Caco-2 (cell line): Measurements from ENCODE around the gene PPP1R10. TPM values are rescaled to one million over a fixed set of nuclear protein-coding genes. Genes with fewer than 3 reads are reported as not detected.

Source experiments
- BruUV-seq: library from RNA; stranded (reverse); fragments of 400-500 nt; replicated peaks from 2 replicates; lab custom pipeline; 2021; lab: Mats Ljungman, UMichigan
- CTCF ChIA-PET: fragments of 300-600 bp; sonication (Branson Sonifier 250); formaldehyde crosslinking; loops from one replicate; lab custom pipeline; 2022; ENCODE audit warnings: antibody characterized with exemption; lab: Charles Lee
- POLR2A ChIA-PET: fragments of 300-600 bp; sonication (Branson Sonifier 250); formaldehyde crosslinking; loops from one replicate; lab custom pipeline; 2022; ENCODE audit warnings: antibody characterized with exemption; lab: Charles Lee
- DNase-seq, 2 experiments: peaks; one replicate each; pipeline versions ENCODE4 v3.0.0 to v3.0.0-alpha.2; 2020 to 2022
- H3K27me3 ChIP-seq: replicated peaks from 2 replicates; pipeline ENCODE4 v1.6.0; 2011; ENCODE audit warnings: low read length; ENCODE audit not compliant: control insufficient read depth, insufficient read depth
- H3K36me3 ChIP-seq: 2 replicates; pipeline ENCODE4 v1.5.1; 2011; ENCODE audit warnings: low read length; ENCODE audit not compliant: control insufficient read depth, insufficient read depth
- H3K4me1 ChIP-seq: fragments of 250-450 bp; sonication (Bioruptor Pico); 2 replicates; pipeline ENCODE4 v1.5.1; 2020; ENCODE audit warnings: mild to moderate bottlenecking
- H3K4me3 ChIP-seq: 2 replicates; pipeline ENCODE4 v1.5.1; 2011; ENCODE audit warnings: low read depth, mild to moderate bottlenecking, control low read depth, low read length
- H3K9me3 ChIP-seq: fragments of 250-450 bp; sonication (Bioruptor Pico); 2 replicates; pipeline ENCODE4 v1.5.1; 2020; ENCODE audit warnings: mild to moderate bottlenecking, moderate library complexity
- H3K27ac Mint-ChIP-seq: one replicate; pipeline ENCODE4 v1.8.0; 2022; ENCODE audit warnings: mixed read lengths; ENCODE audit not compliant: unreplicated experiment
- H3K27me3 Mint-ChIP-seq: one replicate; pipeline ENCODE4 v1.8.0; 2022; ENCODE audit warnings: mixed read lengths; ENCODE audit not compliant: insufficient read depth, unreplicated experiment
- H3K36me3 Mint-ChIP-seq: one replicate; pipeline ENCODE4 v1.8.0; 2022; ENCODE audit warnings: mild to moderate bottlenecking, mixed read lengths; ENCODE audit not compliant: insufficient read depth, unreplicated experiment
- H3K4me1 Mint-ChIP-seq: one replicate; pipeline ENCODE4 v1.8.0; 2022; ENCODE audit warnings: low read depth, mixed read lengths; ENCODE audit not compliant: unreplicated experiment
- H3K4me3 Mint-ChIP-seq: one replicate; pipeline ENCODE4 v1.8.0; 2022; ENCODE audit warnings: mild to moderate bottlenecking, moderate library complexity, mixed read lengths; ENCODE audit not compliant: unreplicated experiment
- H3K9me3 Mint-ChIP-seq: one replicate; pipeline ENCODE4 v1.8.0; 2022; ENCODE audit warnings: mixed read lengths; ENCODE audit not compliant: unreplicated experiment
- intact Hi-C: fragments of 100-400 bp; cut with micrococcal nuclease; formaldehyde crosslinking; loops from one replicate; pipeline ENCODE4 v1.10.0; 2022; ENCODE audit not compliant: unreplicated experiment
- total RNA-seq: library from RNA; stranded (reverse); gene quantifications from 2 replicates; pipeline ENCODE4 v1.2.3, GENCODE V29; 2022
- TF ChIP-seq, protein P1 (sequence below), 2 experiments: fragments of 200-600 bp in 1 of 2; IDR thresholded peaks; 1 replicate in 1 of 2; 2 replicates in 1 of 2; pipeline versions ENCODE4 v1.5.1 to v1.8.0; 2011 to 2022; ENCODE audit warnings: antibody characterized with exemption in 1 of 2, control low read depth in 1 of 2, inconsistent platforms in 1 of 2, low read depth in 1 of 2, low read length in 1 of 2, mild to moderate bottlenecking in 1 of 2, moderate library complexity in 1 of 2; ENCODE audit not compliant: insufficient read depth in 1 of 2, severe bottlenecking in 1 of 2, unreplicated experiment in 1 of 2

PPP1R10 gene
- total RNA-seq, 1 experiment from 2014 or later = 91.3 TPM

DNA sequence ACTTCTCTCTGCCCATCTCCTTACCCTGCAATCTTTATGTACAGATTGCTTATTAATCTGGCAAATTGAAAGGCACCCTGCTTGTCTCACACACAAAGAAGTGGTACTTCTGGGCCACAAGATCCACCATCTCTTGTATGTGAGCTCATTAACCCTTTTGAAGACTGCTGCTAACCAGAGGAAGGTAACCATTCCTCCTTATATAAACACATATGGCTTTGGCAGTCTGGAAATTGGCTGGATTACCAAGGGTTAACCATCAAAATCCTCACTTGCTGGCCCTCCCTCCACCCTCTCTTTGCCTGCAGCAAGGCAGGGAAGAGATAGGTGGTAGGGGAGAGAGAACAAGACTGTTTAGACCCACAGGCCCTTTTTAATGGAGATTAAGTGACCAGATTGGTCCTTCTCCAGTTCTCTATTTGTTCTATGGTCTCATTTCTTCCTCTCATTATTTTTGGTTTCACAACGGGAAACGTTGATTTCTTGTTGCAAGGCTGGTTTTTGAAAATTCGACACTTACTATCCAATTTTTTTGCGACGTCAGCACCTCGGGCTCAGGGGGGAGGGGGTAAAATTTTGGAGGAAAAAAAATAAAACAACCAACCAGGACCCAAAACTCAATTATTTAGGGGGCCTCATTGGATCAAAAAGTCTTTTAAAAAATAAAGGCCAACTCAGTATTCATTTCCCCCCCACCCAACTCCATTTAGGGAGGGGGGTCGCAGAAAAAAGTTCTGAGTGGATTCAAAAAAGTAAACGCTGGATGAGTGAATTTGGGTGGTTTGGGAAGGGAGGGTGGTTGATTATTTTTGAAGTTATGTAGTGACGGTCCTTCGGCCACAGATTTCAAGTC lies 859 bp downstream of the PPP1R10 start:
- TF ChIP-seq, protein P1, sequence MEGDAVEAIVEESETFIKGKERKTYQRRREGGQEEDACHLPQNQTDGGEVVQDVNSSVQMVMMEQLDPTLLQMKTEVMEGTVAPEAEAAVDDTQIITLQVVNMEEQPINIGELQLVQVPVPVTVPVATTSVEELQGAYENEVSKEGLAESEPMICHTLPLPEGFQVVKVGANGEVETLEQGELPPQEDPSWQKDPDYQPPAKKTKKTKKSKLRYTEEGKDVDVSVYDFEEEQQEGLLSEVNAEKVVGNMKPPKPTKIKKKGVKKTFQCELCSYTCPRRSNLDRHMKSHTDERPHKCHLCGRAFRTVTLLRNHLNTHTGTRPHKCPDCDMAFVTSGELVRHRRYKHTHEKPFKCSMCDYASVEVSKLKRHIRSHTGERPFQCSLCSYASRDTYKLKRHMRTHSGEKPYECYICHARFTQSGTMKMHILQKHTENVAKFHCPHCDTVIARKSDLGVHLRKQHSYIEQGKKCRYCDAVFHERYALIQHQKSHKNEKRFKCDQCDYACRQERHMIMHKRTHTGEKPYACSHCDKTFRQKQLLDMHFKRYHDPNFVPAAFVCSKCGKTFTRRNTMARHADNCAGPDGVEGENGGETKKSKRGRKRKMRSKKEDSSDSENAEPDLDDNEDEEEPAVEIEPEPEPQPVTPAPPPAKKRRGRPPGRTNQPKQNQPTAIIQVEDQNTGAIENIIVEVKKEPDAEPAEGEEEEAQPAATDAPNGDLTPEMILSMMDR (IDR thresholded peaks at IDR 0.05; ENCODE audit: insufficient read depth in 1 of 2, low read depth in 1 of 2, low read length in 1 of 2, severe bottlenecking in 1 of 2, unreplicated experiment in 1 of 2) = no peak
- H3K4me3 ChIP-seq = peak overlapping the region; percentile 77
- H3K36me3 ChIP-seq = peaks cover 2% of the 10 kb centered on the region; the same call in 1 of the 2 replicates
- Mint-ChIP-seq H3K27me3 (peaks cover 6% of the 10 kb centered on the region), H3K36me3 (peaks cover 76% of the 10 kb centered on the region), H3K4me3 (peak overlapping the region; percentile 78), H3K9me3 (no peaks in the 10 kb centered on the region), H3K4me1 (peaks cover 22% of the 10 kb centered on the region), H3K27ac (peak overlapping the region; percentile 96)
- H3K4me1 ChIP-seq = no peaks in the 10 kb centered on the region
- ChIA-PET POLR2A (interaction anchor here (0.7 to 2.0 kb wide), 5 partner anchors 25 to 106 kb away, joined by 3 to 22 read pairs (median 5); partner anchors contain the start of genes DHX16 and MDC1), CTCF (no interaction called here)
- DNase-seq = peak; percentile 57 to 60
- intact Hi-C loops = loop anchor here (2.0 kb wide), 1 partner anchor 59 kb away; the partner anchor contains the start of genes GNL1 and PRR3
- TSS peak; percentile 56 for BruUV-seq
- no peaks in the 10 kb centered on the region for H3K9me3 ChIP-seq
- H3K27me3 ChIP-seq = no peaks in the 10 kb centered on the region

DNA sequence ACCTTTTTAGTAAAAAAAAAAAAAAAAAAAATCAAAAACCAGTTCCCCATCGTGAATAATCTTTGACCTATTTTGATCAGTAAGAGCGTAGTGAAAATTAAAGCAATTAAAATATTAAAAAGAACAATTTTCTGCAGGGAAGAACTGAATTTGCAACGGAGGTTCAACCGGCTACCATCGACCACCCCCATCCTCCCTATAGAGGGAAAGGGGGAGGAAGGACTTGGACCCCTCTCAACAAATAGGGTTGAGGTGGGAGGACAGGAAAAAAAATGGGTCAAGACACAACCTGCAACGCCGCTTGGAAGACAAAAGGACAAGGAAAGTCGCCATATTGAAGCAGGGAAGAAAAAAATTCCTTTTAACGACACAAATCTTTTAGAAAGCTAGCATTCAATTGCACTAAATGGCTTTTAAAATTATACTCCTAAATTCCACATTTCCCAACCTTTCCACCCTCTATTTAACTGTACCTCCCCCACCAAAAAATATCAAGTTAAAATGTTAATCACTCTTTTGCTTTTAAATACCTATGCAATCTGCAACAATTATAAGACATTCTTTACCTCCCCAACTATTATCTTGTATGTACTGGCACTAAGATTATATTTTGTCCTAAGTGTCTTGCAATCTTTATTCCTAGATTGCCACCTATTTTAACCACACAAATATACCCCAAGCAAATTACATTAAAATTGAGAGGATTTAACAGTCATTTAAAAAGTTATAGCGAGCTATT lies 1.7 kb downstream of the PPP1R10 start:
- Mint-ChIP-seq H3K27me3 (peaks cover 6% of the 10 kb centered on the region), H3K4me1 (peaks cover 22% of the 10 kb centered on the region), H3K27ac (peak overlapping the region; percentile 96), H3K4me3 (peak overlapping the region; percentile 78), H3K36me3 (peaks cover 76% of the 10 kb centered on the region), H3K9me3 (no peaks in the 10 kb centered on the region)
- no peaks in the 10 kb centered on the region for H3K9me3 ChIP-seq
- CTCF ChIA-PET = interaction anchor here (0.7 to 1.0 kb wide), 4 partner anchors 19 to 327 kb away, joined by 3 to 8 read pairs (median 6); no protein-coding TSS in a partner anchor
- TF ChIP-seq, protein P1 (IDR thresholded peaks at IDR 0.05; ENCODE audit: insufficient read depth in 1 of 2, low read depth in 1 of 2, low read length in 1 of 2, severe bottlenecking in 1 of 2, unreplicated experiment in 1 of 2) = no peak
- H3K4me3 ChIP-seq = peak overlapping the region; percentile 77
- H3K4me1 ChIP-seq = no peaks in the 10 kb centered on the region
- H3K36me3 ChIP-seq = peaks cover 2% of the 10 kb centered on the region; the same call in 1 of the 2 replicates
- POLR2A ChIA-PET = interaction anchor here (0.6 to 2.0 kb wide), 17 partner anchors 9 to 466 kb away, joined by 3 to 22 read pairs (median 5); partner anchors contain the start of genes ABCF1, DHX16, MDC1 and PRR3
- DNase-seq = peak; percentile 57 to 66
- intact Hi-C loops = no loop called here
- BruUV-seq = TSS peak; percentile 26
- H3K27me3 ChIP-seq = no peaks in the 10 kb centered on the region

DNA sequence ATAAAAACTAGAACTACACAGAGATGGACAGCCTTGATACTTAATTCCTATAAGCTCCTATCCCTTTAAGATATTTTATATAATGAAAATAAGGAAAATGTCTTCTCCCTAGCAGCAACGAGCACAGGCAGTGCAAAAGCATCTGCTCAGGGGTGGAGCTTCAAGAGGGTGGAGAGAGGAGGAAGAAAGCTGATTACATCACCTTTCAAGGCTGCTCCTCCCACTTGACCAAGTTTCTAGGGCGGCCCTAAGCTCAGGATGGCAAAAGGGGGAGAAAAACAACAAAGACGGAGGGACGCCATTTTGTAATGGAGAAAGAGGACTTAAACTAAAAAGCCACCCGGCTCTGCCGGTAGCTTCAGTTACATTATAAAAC lies 2.2 kb downstream of the PPP1R10 start:
- Histone ChIP-seq H3K27me3 (no peaks in the 10 kb centered on the region), H3K4me3 (peak overlapping the region; percentile 77; the same call in 1 of the 2 replicates), H3K36me3 (peaks cover 2% of the 10 kb centered on the region; the same call in 1 of the 2 replicates), H3K4me1 (no peaks in the 10 kb centered on the region), H3K9me3 (no peaks in the 10 kb centered on the region)
- Mint-ChIP-seq H3K9me3 (no peaks in the 10 kb centered on the region), H3K27ac (peak overlapping the region; percentile 96), H3K4me3 (peak overlapping the region; percentile 78), H3K27me3 (peaks cover 6% of the 10 kb centered on the region), H3K36me3 (peaks cover 80% of the 10 kb centered on the region), H3K4me1 (peaks cover 22% of the 10 kb centered on the region)
- TF ChIP-seq, protein P1 (IDR thresholded peaks at IDR 0.05; ENCODE audit: insufficient read depth in 1 of 2, low read depth in 1 of 2, low read length in 1 of 2, severe bottlenecking in 1 of 2, unreplicated experiment in 1 of 2) = no peak
- BruUV-seq = no TSS peak
- peak; percentile 88 to 90 for DNase-seq
- intact Hi-C loops = no loop called here
- CTCF ChIA-PET = interaction anchor here (0.7 to 1.0 kb wide), 4 partner anchors 18 to 328 kb away, joined by 3 to 8 read pairs (median 6); no protein-coding TSS in a partner anchor
- POLR2A ChIA-PET = interaction anchor here (0.6 to 2.0 kb wide), 15 partner anchors 8 to 466 kb away, joined by 3 to 22 read pairs (median 6); partner anchors contain the start of genes ABCF1, MDC1 and PRR3
